KOPT-K1 (cell line): ENCODE measurements around the gene PRRT1.
"Not testable (repeated sequence)": the region's sequence is repeated elsewhere in the genome, so short reads cannot be mapped to it uniquely, and the experiment has no call there.

Source experiments
- H3K27ac ChIP-seq: fragments of 200-600 bp; sonication (generic); 2 replicates; pipeline ENCODE4 v1.5.1; 2016; ENCODE audit warnings: antibody characterized with exemption, mild to moderate bottlenecking, low read depth, low read length; ENCODE audit not compliant: poor library complexity, severe bottlenecking
- H3K36me3 ChIP-seq: fragments of 200-600 bp; sonication (generic); 2 replicates; pipeline ENCODE4 v1.5.1; 2017; ENCODE audit warnings: antibody characterized with exemption, mild to moderate bottlenecking, low read length, moderate library complexity; ENCODE audit not compliant: insufficient read depth
- H3K9me3 ChIP-seq: fragments of 200-600 bp; sonication (generic); 2 replicates; pipeline ENCODE4 v1.5.1; 2017; ENCODE audit warnings: antibody characterized with exemption, low read length, mild to moderate bottlenecking; ENCODE audit not compliant: insufficient read depth, poor library complexity, severe bottlenecking

PRRT1 gene

GRCh38 chr6:32190911-32191677 lies 39.4 kb upstream of the PRRT1 start:
- peak overlapping the region; percentile 98 for H3K27ac ChIP-seq
- H3K36me3 ChIP-seq = peaks cover 22% of the 10 kb centered on the region
- H3K9me3 ChIP-seq = no peaks in the 10 kb centered on the region

GRCh38 chr6:32190054-32190851 lies 38.5 kb upstream of the PRRT1 start, which contains the start of gene PBX2:
PBX2 (minus strand) TSS chr6:32190202; CDS start chr6:32189915, 287 bp downstream.
- peak within 1 kb of the TSS; percentile 98 for H3K27ac ChIP-seq
- peaks cover 29% of the 10 kb centered on the region for H3K36me3 ChIP-seq
- H3K9me3 ChIP-seq = no peaks in the 10 kb centered on the region

GRCh38 chr6:32189742-32190053 lies 38.0 kb upstream of the PRRT1 start:
- Histone ChIP-seq H3K27ac (peak overlapping the region; percentile 98), H3K36me3 (peaks cover 29% of the 10 kb centered on the region), H3K9me3 (no peaks in the 10 kb centered on the region)

GRCh38 chr6:32189069-32189741 lies 37.5 kb upstream of the PRRT1 start:
- Histone ChIP-seq H3K36me3 (peaks cover 32% of the 10 kb centered on the region), H3K9me3 (no peaks in the 10 kb centered on the region), H3K27ac (peak overlapping the region; percentile 98)

GRCh38 chr6:32188381-32189068 lies 36.8 kb upstream of the PRRT1 start:
- Histone ChIP-seq H3K27ac (peak overlapping the region; percentile 98), H3K9me3 (no peaks in the 10 kb centered on the region)

GRCh38 chr6:32187725-32188380 lies 36.1 kb upstream of the PRRT1 start:
- H3K9me3 ChIP-seq = not testable (repeated sequence)
- Histone ChIP-seq H3K27ac (peak overlapping the region; percentile 28), H3K36me3 (peaks cover 46% of the 10 kb centered on the region)

More at GRCh38 chr6:32188381-32189068, 36.8 kb upstream of the PRRT1 start:
- peaks cover 39% of the 10 kb centered on the region for H3K36me3 ChIP-seq

GRCh38 chr6:32187009-32187709 lies 35.4 kb upstream of the PRRT1 start:
- Histone ChIP-seq H3K36me3 (peaks cover 53% of the 10 kb centered on the region), H3K27ac (peak overlapping the region; percentile 28), H3K9me3 (no peaks in the 10 kb centered on the region)

GRCh38 chr6:32186151-32186840 lies 34.6 kb upstream of the PRRT1 start:
- Histone ChIP-seq H3K36me3 (peaks cover 61% of the 10 kb centered on the region), H3K27ac (peak overlapping the region; percentile 28)
- H3K9me3 ChIP-seq = not testable (repeated sequence)

- H3K36me3 ChIP-seq = peaks cover 67% of the 10 kb centered on the region
- not testable (repeated sequence) for H3K9me3 ChIP-seq, H3K27ac ChIP-seq
These were observed 34.0 kb upstream of the PRRT1 start for GRCh38 chr6:32185681-32186131.

GRCh38 chr6:32184084-32184640 lies 32.4 kb upstream of the PRRT1 start, which contains the start of gene AGER:
AGER (minus strand) TSS chr6:32184253; CDS start chr6:32184222, 31 bp downstream.
- H3K27ac ChIP-seq = no peak within 1 kb of the TSS
- H3K36me3 ChIP-seq = peaks cover 78% of the 10 kb centered on the region
- H3K9me3 ChIP-seq = no peaks in the 10 kb centered on the region

GRCh38 chr6:32183483-32184083 lies 31.8 kb upstream of the PRRT1 start:
- Histone ChIP-seq H3K9me3 (no peaks in the 10 kb centered on the region), H3K27ac (no peak overlapping the region), H3K36me3 (peaks cover 78% of the 10 kb centered on the region)

- peaks cover 75% of the 10 kb centered on the region for H3K36me3 ChIP-seq
- H3K9me3 ChIP-seq = no peaks in the 10 kb centered on the region
- H3K27ac ChIP-seq = no peak overlapping the region
These were observed 31.3 kb upstream of the PRRT1 start for GRCh38 chr6:32183030-32183429.

- H3K36me3 ChIP-seq = peaks cover 70% of the 10 kb centered on the region
- no peak overlapping the region for H3K27ac ChIP-seq
These were observed 30.8 kb upstream of the PRRT1 start for GRCh38 chr6:32182555-32182981.

More at GRCh38 chr6:32182555-32182981, 30.8 kb upstream of the PRRT1 start:
- no peaks in the 10 kb centered on the region for H3K9me3 ChIP-seq
